Activated CD4-positive, alpha-beta T cell treated with anti-CD3 and anti-CD28 coated beads for 1 hour (primary cell): ENCODE measurements around the gene SYT9.
A peak's percentile ranks its signal among the peaks of the same experiment; 100 is the strongest.

Source experiments
- DNase-seq: peaks from one replicate; pipeline ENCODE4 v3.0.0-alpha.2; 2020

The SYT9 gene

DNA sequence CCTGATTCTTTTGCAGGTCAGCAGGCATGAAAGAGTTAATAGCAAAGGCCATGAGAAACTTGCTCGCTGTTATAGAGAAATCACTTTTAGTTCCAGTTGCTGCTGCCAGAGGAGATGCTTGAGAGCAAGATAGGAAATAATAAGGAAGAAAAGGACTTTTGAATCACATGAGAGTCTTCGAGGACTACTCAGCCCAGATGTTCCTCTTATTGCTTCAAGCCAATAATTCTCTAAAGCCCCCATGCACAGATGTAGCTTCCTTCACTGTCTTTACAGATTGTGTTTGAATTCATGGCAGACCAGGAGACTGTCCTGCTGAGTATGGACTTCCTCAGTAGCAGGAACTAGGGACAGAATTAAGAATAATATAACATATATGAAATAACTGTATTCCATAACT lies 183.5 kb downstream of the SYT9 start:
- no peak for DNase-seq

DNA sequence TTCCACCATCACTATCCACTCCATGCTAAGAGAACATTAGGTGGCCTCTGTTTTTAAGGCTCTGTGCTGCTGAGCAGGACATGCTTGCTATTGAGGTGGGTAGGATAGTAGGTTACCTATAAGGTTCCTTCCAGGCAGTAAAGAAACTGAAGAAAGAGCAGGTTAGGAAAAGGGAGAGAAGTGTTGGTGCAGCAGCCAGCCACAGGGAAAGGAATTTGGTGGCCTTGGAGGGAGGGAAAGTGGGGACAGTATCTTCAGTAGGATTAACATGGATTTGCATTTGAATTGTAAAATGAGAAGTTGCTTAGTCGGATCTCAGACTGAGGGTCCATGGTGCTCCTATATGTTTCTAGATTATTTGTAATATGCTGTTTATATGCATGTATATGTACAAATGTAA lies 184.4 kb downstream of the SYT9 start:
- DNase-seq, result no peak

DNA sequence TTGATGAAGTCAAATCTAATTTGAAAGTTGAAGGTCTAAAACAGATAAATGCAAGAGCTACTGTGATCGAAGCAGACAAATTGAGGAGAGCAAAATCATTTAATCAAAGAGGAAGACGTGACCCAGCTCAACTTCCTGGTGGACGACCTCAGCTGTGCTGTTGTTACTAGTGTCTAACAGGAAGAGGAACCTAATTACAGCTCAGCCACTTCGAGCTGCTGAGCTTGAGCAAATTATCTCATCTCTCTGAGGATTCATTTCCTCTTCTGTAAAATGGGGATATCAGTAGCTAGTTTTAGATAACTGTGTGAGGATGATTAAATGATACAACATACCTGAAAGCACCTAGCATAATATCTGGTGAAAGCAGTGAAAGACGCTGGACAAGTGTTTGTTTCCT lies 185.0 kb downstream of the SYT9 start:
- DNase-seq, result no peak

DNA sequence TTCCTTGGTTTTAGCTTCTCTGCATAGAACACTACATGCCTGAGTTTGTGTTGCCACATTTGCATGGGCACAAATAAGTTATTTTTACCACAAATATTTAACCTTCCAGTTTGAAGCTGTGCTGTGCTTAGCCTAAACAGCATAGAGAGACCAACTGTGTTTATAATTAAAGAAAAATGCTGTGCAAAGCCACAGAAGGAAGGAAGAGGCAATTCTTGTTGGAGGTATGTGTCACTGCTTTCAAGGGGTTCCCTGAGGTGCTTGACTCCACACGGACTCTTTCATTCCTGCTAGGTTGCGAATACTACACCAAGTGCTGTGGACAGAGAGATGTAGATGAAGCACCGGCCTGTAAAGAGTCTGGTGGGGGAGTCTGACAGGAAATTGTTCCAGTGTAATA lies 186.0 kb downstream of the SYT9 start:
- no peak for DNase-seq

DNA sequence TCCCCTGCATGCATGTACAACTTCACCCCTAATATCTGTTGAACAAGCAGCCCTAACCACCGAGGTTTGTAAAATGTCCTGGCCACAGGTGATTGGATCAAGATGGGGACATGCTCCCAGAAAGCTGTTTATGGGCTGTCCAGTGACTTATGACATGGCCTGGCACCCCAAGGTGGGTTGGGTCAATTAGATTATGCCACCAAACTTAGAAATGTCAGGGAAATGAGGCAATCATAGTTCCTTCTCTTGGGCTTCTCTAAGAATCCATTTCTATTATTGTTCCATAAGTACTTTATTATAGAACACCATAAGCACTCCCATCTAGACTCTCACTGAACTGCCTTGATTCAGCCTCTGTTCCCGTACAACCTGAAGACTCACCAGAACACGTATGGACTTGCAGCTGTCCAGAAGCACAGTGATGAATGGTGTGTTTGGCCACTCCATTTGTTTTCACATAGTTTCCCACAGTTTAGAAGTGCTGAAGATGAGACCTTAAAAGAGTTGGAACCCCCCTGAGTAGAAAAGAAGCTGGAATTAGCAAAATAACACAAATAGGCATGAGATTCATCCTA lies 188.1 kb downstream of the SYT9 start:
- DNase-seq, result no peak

DNA sequence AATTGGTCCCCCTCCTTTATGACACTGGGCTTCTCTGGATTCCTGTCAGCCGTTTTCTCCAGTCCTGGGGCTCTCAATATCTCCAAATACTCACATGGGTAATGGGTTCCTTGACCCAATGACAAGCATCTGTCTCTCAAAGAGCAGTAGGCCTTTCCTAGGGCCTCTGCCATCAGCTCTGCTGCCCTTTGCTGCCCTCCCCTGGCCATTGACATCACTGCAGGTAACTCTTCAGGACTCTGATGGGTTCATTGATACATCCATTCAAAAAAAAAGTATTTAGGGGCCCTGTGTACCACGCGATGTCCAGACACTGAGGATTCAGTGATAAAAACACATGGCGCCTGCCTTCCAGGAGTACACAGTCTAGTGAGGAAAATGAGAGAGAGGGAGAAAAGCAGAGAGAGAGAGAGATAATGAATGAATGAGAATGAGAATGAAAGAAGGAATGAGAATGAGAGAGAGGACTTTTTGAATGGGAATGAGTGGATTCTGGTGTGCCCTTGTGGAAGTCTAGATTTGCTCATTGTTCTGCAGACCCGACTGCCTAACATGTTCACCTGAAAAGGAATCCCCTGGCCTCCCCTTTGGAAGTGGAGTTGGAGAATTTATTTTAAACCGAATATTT lies 191.0 kb downstream of the SYT9 start:
- DNase-seq, result peak; percentile 50

DNA sequence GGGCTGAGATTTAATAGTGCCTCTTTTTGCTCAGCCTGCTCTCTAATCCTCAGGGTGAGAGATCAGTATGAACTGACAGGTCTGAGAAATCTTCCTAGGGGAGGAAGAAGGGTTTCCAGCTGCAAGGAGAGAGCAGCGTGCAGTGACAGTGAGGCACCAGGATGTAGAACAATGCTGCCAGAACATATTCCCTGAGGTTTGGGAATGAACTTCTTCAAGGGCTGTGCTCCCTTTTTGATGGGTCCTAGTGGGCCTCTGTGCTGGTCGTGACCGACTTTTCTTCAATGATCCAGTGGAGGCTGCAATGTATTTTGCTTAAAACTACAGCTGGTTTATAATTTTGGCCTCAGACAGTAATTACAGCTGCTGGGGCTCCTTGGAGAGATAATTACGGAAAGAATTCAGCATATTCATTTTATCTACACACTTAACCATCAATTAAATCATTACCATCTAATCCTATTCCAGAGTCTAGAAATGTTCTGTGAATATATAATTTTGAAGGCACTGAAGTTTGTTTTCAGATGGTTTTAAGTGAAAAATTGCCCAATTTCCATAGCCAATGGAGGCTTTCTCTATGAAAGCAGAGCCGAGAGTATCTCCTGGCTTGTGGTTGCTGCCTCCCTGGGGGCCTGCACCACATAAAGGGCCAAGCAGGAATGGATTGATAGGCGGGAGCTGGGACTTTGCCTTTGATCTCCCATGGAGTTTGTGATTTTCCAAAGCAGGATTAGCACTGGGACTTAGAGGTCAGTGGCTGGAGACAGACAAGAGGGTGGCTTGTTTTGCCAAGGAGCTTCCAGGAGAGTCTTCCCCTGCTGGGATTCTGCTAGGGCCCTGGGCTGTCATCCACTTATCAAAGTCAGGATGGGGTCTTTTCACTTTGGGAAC lies 192.6 kb downstream of the SYT9 start:
- DNase-seq, result no peak

DNA sequence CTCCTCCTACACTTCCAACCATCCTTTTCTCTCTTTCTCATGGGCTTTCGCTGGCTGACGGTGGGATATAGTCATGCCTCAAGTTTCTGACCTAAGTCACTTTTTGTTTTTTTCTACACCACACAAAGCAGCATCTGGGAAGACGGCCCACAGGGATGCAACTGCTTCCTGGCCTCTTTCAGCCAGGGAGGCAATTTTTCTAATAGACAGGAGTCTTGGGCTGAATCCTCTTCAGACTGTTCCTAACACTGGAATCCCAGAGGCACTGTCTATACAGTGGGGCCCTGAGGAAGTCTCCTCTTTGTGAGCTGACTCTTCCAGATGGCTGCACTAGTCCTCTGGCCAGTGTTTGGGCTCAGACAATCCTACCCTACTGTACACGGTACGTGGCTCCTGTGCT lies 193.9 kb downstream of the SYT9 start:
- no peak for DNase-seq

DNA sequence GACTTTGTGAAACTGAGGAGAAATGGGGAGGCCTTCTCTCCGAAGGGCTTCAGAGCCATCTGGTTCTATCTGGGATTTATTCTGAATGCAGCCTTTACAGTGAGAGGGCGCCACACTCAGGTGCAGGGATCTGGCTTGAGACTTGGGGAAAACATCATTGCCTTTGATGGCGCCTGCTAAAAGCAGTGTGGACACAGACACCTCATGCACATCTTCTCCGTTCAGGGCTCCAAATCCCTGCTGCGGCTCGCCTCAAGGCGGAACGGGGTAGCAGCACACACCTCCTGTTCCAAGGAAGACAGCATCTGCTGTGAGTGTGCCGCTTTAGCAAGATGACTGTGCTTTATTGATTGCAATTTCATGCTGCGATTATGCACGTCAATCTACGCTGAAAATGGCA lies 196.5 kb downstream of the SYT9 start:
- DNase-seq, result no peak

DNA sequence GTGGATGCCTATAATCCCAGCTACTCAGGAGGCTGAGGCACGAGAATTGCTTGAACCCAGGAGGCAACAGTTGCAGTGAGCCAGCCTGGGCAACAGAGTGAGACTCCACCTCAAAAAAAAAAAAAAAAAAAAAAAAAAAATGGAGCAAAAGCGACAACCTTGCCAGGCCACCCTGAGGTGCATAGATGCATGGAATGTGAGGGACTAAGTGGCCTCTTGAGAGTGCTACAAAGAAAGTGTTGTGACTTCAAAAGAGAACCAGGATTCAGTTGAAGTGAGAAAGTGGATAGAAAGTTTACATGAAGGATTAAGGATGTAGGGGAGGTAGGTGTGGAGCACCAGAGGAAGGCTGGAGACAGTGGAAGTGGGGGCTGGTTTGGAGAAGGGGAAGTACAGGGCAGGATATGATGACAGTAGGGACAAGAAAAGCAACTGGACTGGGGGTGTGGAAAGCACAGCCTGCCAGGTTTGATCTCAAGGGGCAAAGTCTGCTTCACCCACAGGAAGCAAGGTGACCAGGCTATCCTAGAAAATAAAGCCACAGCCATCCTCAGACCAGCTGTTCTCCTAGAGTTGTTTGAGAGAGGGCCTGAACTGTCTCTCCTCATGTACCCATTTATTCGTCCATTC lies 197.6 kb downstream of the SYT9 start:
- DNase-seq, result no peak

DNA sequence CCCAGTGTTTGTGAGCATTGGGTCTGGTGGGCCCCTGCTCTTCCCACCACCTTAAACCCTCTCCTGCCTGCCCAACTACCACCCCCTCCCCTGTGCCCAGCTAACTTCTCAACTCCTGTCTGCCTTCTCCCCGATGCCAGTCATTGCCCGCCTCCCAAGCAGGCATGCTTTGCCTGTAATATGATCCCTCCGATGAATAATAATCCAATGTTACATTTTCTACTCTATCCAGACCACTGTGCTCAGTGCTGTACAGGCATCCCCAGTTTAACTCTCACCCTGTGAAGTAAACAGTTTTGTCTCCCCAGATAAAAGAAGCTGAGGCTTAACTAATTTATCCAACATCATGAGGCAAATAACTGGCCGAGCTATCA lies 198.1 kb downstream of the SYT9 start:
- no peak for DNase-seq

DNA sequence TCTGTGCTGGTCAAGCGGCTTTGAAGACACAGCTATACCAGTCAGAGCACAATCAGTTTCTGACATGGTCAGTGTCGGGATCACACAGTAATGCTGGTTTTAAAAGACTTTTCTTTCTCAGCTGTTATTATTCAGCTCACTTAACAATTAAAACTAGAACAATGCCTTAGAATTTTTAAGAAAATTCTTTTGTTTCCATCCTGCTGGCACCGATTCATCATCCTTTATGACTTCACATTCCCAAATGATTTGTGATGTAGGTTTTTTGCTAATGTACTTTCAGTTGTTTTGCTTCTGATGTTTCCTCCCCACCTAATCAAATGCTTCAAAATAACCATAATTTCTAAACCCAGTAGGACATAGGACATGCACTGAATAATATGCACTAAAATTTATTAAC lies 199.1 kb downstream of the SYT9 start:
- no peak for DNase-seq

DNA sequence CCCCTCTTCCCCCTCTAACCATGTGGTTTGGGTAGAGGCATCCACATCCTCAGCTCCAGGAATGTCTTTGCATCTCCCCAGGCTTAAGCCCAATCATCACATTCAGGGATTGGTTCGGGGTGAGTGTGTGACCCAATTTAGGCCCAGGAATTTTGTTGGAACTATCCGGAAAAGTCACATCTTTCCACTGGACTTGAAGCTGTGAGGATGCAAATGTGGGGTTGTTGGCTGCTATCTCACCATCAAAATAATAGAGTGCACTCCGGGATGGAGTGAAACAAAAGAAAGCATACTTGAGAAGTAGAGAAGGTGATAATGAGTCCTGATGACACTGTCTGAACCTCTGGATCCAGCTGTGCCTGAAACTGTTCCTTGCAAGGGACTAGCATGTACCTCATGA lies 199.8 kb downstream of the SYT9 start:
- no peak for DNase-seq

DNA sequence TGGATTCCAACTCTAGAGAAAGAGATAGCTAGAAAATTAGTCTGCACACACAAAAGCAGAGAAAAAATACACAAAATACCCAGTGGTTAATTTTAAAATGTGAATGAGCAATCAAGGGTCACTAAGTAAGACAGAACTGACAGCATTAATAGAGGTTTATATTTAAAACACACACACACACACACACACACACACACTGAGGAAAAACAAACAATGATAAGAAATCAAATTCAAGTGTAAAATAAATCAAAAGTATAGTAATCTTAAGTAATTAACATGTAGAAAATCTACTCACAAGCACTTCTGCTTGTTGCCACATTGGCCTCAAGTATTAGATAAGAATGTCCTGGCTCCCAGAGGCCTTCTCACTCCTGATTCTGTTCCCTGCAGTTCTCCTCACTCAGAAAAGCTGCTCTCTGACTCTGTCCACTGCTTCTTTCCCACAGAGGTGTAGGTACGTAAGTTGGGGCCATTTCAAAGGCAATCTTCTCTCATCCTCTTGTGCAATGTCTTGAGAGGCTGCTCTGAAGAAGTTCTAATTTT lies 200.3 kb downstream of the SYT9 start:
- no peak for DNase-seq

DNA sequence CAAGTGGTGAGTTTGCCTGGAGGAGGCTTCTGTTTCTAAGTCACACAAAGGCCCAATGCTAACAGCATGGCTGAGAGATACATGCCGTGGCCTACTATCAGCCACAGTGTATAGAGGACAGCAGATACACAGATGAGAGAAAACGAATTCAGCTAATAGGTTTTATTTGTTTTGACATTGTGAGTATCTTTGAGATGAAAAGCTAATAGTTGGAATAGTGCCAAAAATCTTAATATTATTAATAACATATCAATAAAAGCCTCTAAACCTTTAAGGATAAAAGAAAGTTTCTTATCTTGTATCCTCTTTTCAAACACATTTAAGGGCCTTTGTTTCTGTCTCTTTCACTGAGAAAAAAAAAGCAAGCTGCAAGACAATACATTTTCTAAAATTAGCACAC lies 203.2 kb downstream of the SYT9 start:
- no peak for DNase-seq

DNA sequence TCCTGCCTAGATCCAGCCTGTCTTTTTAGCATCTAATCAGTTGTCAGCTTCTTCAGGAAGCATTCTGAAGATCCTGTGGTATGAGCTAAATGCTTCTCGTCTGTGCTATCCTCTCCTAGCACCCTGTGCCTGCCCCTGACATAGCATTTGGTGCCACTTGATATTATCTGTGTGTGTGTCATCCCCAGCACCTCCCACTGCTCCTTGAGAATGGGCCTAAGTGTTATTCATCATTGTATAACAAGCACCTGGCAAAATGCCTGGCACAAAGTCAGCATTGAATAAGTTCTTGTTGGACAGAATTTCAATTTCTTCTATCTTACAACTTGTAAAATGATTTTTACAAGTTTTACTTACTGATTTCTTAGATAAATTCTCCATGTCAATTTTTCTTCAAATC lies 205.5 kb downstream of the SYT9 start:
- no peak for DNase-seq

DNA sequence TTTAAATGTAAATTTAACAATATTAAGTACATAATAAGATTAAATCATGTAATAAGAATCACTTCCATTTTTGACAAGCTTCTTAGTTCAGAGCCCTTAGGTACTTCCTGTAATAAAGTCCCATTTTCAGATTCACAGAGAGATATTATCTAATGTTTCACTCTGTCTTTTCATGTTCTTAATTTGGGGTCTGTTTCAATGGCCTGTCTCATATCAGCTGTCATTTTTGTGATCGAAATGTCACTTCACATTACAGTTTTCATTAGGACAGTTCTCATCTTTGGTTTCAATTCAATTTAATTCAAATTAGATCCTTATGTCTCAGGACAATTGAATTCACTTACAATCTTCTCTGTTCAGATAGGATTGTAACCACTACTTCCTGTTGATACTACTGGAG lies 211.0 kb downstream of the SYT9 start:
- no peak for DNase-seq

DNA sequence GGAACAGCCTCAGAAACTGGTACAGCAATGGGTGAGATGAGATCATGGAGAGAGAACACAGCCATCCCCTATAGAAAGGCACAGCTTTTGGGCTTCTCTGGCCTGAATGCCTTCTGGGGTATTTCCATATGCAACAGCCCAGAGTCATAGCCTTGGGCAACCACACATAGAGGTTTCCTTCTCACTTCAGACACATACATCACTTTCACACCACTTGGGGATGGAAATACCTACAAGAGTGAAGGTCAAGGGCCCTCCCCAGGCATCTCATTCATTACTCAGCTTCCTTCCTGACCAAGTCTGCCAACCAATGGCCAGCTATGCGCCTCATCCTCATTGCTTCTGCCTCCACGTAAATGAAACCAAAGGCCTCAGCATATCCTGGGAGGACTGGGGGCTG lies 215.9 kb downstream of the SYT9 start:
- DNase-seq, result no peak

DNA sequence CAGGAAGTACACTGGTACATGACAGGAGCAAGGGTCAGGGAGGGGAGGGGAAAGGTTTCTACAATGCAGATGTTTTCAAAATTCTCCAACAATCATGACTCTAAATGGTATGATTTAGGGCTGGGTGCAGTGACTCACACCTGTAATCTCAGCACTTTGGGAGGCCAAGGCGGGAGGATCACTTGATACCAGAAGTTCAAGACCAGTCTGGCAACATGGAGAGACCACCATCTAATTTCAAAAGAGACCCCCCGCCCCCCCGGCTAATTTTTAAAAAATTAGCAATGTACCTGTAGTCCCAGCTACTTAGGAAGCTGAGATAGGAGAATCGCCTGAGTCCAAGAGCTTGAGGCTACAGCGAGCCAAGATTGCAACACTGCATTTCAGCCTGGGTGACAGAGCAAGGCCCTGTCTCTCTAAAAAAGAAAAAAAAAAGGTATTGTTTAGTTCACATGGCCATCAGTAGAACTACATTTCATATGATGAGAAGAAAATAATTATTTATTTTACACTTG lies 217.7 kb downstream of the SYT9 start:
- no peak for DNase-seq

DNA sequence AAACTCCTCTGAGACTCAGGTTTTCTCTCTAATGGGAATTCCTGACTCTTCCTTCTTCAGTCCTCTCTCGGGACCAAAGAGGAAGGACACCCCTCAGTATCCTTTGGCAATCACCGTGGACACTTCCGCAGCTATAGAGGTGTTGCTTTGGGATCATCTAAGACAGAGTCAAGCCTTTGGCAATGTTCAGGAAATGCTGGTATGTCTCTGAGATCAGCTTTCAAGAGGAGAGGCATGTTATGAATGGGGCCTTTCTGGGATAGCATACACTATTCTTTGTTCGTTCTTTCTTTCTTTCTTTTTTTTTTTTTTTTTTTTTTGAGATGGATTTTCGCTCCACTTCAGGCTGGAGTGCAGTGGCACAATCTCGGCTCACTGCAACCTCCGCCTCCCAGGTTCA lies 219.4 kb downstream of the SYT9 start:
- no peak for DNase-seq

DNA sequence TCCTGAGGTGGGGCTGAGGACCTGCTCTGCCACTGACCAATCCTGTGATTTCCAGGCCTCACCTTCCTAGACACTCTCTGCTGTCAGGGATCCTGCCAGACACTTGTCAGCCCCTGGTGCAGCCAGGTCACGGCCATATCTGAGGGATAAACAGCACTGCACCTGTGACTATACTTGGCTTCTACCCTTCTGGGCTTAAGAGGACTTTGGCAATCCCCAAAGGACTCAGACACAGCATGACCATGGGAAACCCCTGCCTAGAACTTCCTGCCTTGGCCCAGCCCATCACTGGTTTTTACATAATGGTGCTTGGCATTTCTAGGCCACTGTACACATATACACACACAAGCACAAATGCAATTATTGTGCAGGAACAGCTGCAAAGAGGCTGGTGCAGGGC lies 222.0 kb downstream of the SYT9 start:
- no peak for DNase-seq

DNA sequence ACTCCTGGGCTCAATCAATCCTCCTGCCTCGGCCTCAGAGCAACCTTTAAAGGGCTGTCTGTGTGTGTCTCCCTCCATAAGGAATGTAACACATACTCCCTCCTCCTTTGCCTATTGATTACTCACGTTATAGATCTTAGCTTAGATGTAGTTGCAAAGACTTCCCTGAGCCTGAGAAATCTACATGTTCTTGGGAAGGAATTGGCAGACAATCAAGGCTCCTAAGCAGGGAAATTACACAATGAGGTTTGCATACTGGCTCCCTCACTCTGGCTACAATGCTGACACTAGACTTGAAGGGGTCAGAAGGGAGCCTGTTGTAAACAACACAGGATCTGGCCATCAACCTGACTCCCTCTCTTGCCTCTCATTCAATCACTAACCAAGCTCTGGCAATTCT lies 228.4 kb downstream of the SYT9 start:
- no peak for DNase-seq

DNA sequence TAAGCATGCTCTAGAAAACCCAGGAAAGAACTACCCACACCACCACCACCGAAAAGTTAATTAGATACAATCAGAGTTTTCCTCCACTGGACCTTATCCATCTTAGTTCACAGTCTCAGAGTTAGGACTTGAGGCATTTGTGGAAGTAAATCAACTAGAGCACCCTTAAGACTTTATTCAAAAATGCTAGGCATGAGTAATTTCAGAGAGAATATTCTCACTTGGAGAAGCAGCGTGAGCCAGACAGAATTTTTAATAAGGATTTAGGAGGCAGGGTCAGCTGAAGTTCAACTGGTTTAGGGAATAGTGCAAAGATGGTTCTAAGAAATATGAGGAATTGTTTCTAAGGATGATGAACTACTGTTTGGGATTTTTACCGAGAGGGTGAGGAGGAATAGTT lies 232.4 kb downstream of the SYT9 start:
- DNase-seq, result no peak

DNA sequence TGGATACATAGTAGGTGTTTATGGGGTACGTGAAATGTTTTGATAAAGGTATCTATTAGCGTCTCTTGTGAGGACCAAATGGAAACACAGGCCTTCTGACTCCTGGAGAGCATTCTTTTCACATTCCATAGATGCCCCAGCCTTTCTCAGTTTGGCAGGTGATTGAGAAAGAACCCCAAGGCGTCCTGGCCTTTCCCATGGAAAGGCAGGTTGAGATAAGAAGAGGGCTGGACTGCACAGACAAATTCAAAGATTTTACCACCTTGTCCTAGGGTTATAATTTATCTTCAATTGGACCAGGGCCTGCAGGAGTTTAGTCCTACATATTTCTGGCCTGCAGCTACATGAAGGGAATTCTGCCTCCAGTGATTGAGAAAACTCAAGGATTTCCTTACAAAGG lies 232.9 kb downstream of the SYT9 start:
- DNase-seq, result no peak
